ENCODE results near the gene ATF7. TPM values are rescaled to one million over a fixed set of nuclear protein-coding genes. Genes with fewer than 3 reads are reported as not detected.

ATF7 gene
- total RNA-seq, 4 donors from 2014 or later, result 26.7 to 54.9 (median 33.3) TPM

DNA sequence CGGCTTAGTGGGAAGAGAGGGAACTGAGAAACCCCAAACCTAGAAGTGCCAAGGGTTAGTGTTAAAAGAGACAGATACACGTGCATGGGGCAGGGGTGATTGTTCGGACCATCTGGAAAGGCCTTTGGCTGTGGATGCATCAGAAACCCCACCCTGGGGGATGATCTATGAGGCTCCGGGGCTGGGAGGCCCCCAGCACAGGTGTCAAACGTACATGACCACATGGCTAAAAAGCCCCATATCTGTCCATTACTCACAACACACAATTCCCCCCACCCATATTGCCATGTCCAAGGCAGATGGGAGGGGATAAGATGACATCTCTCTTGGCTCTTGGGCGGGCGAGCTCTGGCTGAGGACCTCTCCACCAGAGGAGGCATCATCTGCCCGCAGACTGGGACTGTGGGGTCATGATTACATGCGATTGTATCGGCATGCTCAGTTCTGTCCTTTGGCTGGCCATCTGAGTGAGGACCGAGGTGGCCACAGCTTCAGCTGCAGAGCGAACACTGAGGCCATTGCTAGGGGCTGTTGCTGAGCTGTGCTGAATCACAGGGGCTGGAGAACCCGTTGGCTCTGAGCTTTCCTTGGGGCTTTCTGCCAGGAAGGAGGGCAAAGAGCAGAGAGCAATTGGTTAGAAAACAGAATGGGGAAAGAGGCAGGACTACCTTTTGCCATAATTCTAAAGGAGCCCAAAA lies 109.3 kb downstream of the ATF7 start:
- H3K4me3 ChIP-seq, result no peak overlapping the region
- H3K36me3 ChIP-seq, result peaks cover 5 to 100% of the 10 kb centered on the region in 2 donors
- no peak overlapping the region for H3K27ac ChIP-seq
- TF ChIP-seq POLR2A (IDR thresholded peaks at IDR 0.05) (no peak), CTCF (IDR thresholded peaks at IDR 0.05) (no peak), EP300 (IDR thresholded peaks at IDR 0.05) (no peak), POLR2AphosphoS5 (IDR thresholded peaks at IDR 0.05) (no peak)
- no peaks in the 10 kb centered on the region for H3K4me1 ChIP-seq
- no peaks in the 10 kb centered on the region for H3K27me3 ChIP-seq
- 73 to 75% methylated on average over 8 to 11 of the region's 13 CpGs for WGBS, 2 donors (ENCODE audit: low coverage in 1 of 2)
- no peak for ATAC-seq
- no peaks in the 10 kb centered on the region for H3K9me3 ChIP-seq

- H3K9me3 ChIP-seq, result no peaks in the 10 kb centered on the region
- peaks cover 5 to 100% of the 10 kb centered on the region in 2 donors for H3K36me3 ChIP-seq
- no peaks in the 10 kb centered on the region for H3K4me1 ChIP-seq
- TF ChIP-seq EP300 (IDR thresholded peaks at IDR 0.05) (no peak), POLR2AphosphoS5 (IDR thresholded peaks at IDR 0.05) (no peak), CTCF (IDR thresholded peaks at IDR 0.05) (no peak), POLR2A (IDR thresholded peaks at IDR 0.05) (no peak)
- 47 to 54% methylated on average over 2 of the region's 2 CpGs for WGBS, 2 donors (ENCODE audit: low coverage in 1 of 2)
- no peak overlapping the region for H3K4me3 ChIP-seq
- ATAC-seq, result no peak
- no peak overlapping the region for H3K27ac ChIP-seq
- H3K27me3 ChIP-seq, result no peaks in the 10 kb centered on the region
Measured at GRCh38 chr12:53515291-53515680, 110.9 kb downstream of the ATF7 start.

DNA sequence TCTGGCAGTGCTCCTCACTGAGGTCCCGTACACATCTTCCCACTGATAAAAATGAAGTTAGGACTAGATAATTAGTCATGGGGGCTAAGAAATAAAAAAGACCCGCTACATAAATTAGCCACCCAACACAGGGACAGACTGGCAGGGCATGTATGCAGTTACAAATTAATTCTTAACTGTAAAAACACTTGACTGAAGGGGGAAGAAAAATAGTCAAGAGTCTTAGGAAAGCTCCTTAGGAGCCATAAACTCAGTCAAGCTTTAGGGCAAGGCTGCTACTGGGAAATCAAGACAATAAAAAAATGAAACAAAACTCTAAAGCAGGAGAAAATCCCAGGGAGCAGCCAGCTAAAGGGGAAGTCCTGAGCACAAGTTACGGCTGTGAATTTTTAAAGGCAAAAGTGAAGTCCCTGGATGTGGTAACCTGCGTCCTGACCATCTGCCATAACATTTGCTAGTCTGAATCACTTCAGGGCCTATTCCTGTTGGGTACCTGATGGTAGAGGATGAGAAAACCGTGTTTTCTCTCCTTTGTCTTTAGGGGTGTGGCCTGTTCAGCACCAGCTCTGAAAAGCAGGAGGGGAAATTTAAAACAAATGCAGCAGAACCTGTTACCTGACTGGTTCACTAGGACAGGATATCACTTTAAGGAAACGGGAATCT lies 111.4 kb downstream of the ATF7 start:
- 48 to 75% methylated on average over 2 to 6 of the region's 6 CpGs for WGBS, 2 donors (ENCODE audit: low coverage in 1 of 2)
- H3K4me3 ChIP-seq, result no peak overlapping the region
- H3K4me1 ChIP-seq, result no peaks in the 10 kb centered on the region
- H3K36me3 ChIP-seq, result peaks cover 5 to 100% of the 10 kb centered on the region in 2 donors
- no peak for ATAC-seq
- H3K27ac ChIP-seq, result no peak overlapping the region
- no peaks in the 10 kb centered on the region for H3K9me3 ChIP-seq
- no peaks in the 10 kb centered on the region for H3K27me3 ChIP-seq
- TF ChIP-seq POLR2A (IDR thresholded peaks at IDR 0.05) (no peak), CTCF (IDR thresholded peaks at IDR 0.05) (no peak), EP300 (IDR thresholded peaks at IDR 0.05) (no peak), POLR2AphosphoS5 (IDR thresholded peaks at IDR 0.05) (no peak)

DNA sequence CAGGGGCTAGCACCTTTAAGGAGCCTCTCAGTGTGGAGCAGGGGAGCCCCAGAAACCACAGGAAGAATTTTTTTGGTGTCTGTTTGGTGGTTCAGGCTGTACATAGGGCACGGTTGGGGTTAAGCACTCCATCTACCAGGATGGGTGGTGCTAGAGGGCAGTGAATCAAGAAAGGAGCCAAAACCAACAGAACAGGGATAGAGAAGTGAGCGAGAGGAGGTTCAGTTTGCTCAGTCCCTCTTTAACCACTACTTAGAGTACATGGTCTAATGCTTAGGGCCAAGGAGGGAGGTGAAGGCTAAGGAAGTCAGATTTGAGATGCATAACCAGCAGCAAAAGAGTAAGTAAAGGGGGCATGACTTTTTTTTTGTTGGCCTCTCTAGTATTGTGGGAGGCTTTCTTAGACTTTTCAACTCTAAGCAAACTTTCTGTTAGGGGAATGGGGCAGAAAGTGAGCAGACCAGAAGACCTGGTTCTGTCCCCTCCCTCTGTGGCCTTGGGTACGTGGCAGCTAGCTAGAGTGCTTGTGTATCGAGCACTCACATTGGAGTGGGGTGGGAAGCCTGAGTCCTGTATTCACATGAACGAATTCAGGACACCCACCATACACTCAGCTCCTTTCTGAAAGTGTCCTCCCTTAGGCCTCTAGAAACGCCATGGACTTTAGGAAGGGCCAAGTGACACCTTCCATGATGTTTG lies 112.3 kb downstream of the ATF7 start:
- no peak overlapping the region for H3K4me3 ChIP-seq
- no peaks in the 10 kb centered on the region for H3K27me3 ChIP-seq
- no peaks in the 10 kb centered on the region for H3K9me3 ChIP-seq
- no peak overlapping the region for H3K27ac ChIP-seq
- H3K4me1 ChIP-seq, result peaks cover 0 to 1% (median 0%) of the 10 kb centered on the region in 3 donors
- H3K36me3 ChIP-seq, result peaks cover 5 to 93% of the 10 kb centered on the region in 2 donors
- no peak for ATAC-seq
- TF ChIP-seq EP300 (IDR thresholded peaks at IDR 0.05) (no peak), POLR2A (IDR thresholded peaks at IDR 0.05) (no peak), POLR2AphosphoS5 (IDR thresholded peaks at IDR 0.05) (no peak), CTCF (IDR thresholded peaks at IDR 0.05) (no peak)
- 76 to 83% methylated on average over 3 to 6 of the region's 6 CpGs for WGBS, 2 donors (ENCODE audit: low coverage in 1 of 2)
